Breast epithelium (tissue), 4 donors: ENCODE data around the gene BMX. TPM values are rescaled to one million over a fixed set of nuclear protein-coding genes. Genes with fewer than 3 reads are reported as not detected.

ENCODE experiments used
- DNase-seq, 2 donors: peaks; one replicate each; pipeline ENCODE4 v3.0.0-alpha.2; 2019; ENCODE audit warnings: low spot score in 2 of 2
- H3K27ac ChIP-seq, 2 donors: fragments of 200-600 bp; sonication (generic) in 1 of 2; one replicate each; pipeline ENCODE4 v1.5.1; 2016 to 2019; ENCODE audit warnings: mild to moderate bottlenecking in 1 of 2
- H3K27me3 ChIP-seq, 2 donors: fragments of 200-600 bp; sonication (generic) in 1 of 2; one replicate each; pipeline versions ENCODE4 v1.5.1 to v1.6.0; 2017 to 2019; ENCODE audit warnings: control low read depth in 1 of 2, mild to moderate bottlenecking in 1 of 2
- H3K36me3 ChIP-seq: fragments of 200-600 bp; one replicate; pipeline ENCODE4 v1.5.1; 2019
- H3K4me1 ChIP-seq, 2 donors: fragments of 200-600 bp; sonication (generic); one replicate each; pipeline ENCODE4 v1.5.1; 2016 to 2019; ENCODE audit warnings: control low read depth in 1 of 2
- H3K4me3 ChIP-seq, 3 donors: fragments of 200-600 bp; sonication (generic); 1 replicate in 2 of 3; 2 replicates in 1 of 3; pipeline ENCODE4 v1.5.1; 2016 to 2019; ENCODE audit warnings: mild to moderate bottlenecking in 3 of 3, moderate library complexity in 2 of 3
- H3K9me3 ChIP-seq, 2 donors: fragments of 200-600 bp; sonication (generic) in 1 of 2; one replicate each; pipeline ENCODE4 v1.5.1; 2016 to 2019; ENCODE audit warnings: control low read depth in 1 of 2
- CTCF ChIP-seq, 3 donors: fragments of 450-650 bp; IDR thresholded peaks; one replicate each; pipeline ENCODE4 v1.5.1; 2016 to 2017; ENCODE audit warnings: antibody characterized with exemption in 3 of 3, mild to moderate bottlenecking in 3 of 3, moderate library complexity in 3 of 3
- POLR2A ChIP-seq: fragments of 450-650 bp; IDR thresholded peaks from one replicate; pipeline ENCODE4 v1.6.1; 2016; ENCODE audit warnings: antibody characterized with exemption, mild to moderate bottlenecking, moderate library complexity
- POLR2AphosphoS5 ChIP-seq, 3 donors: sonication (generic); formaldehyde crosslinking; IDR thresholded peaks; one replicate each; pipeline ENCODE4 v1.6.1; 2017; ENCODE audit warnings: antibody characterized with exemption in 3 of 3
- intact Hi-C: fragments of 100-400 bp; cut with DNase I; formaldehyde crosslinking; loops from one replicate; pipeline ENCODE4 v1.15.1; 2023; ENCODE audit warnings: low total_unique reads
- total RNA-seq, 3 donors: library from RNA; depleted of rRNA; stranded (reverse); fragments of >200 nt; gene quantifications; one replicate each; pipeline ENCODE4 v1.1.0, GENCODE V29; 2016

The BMX gene
- total RNA-seq, 3 donors from 2014 or later = 2.3 to 4.2 (median 3.9) TPM

GRCh38 chrX:15495801-15496200, 4.8 kb upstream of the BMX start:
- H3K9me3 ChIP-seq = no peaks in the 10 kb centered on the region
- H3K27me3 ChIP-seq = peaks cover 0 to 34% of the 10 kb centered on the region in 2 donors
- no peak for TF ChIP-seq POLR2AphosphoS5 (IDR thresholded peaks at IDR 0.05)
- TF ChIP-seq POLR2A = no peak
- no peak for TF ChIP-seq CTCF (IDR thresholded peaks at IDR 0.05)
- no peaks in the 10 kb centered on the region for H3K36me3 ChIP-seq
- H3K27ac ChIP-seq = no peak overlapping the region
- no peak for DNase-seq
- H3K4me3 ChIP-seq = no peak overlapping the region
- intact Hi-C loops = no loop called here
- H3K4me1 ChIP-seq = no peaks in the 10 kb centered on the region

DNA sequence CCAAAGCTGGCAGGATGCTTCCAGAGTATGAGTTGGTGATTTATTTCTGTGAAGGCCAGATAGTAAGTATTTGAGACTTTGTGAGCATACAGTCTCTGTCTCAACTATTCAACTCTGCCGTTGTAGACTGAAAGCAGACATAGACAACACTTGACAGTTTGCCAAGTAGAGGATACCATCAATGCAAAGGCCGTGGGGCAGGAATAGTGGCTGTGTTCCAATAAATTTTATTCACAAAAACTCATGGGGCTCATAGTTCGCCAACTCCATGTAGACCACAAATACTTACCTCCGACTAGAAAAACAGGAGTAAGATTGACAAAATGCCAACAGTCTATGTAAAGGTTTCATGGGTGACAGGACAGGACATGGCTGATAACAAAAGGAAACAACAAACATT, 3.8 kb upstream of the BMX start:
- TF ChIP-seq POLR2A (no peak), CTCF (IDR thresholded peaks at IDR 0.05) (no peak), POLR2AphosphoS5 (IDR thresholded peaks at IDR 0.05) (no peak)
- Histone ChIP-seq H3K27ac (no peak overlapping the region), H3K36me3 (no peaks in the 10 kb centered on the region), H3K9me3 (no peaks in the 10 kb centered on the region), H3K4me3 (no peak overlapping the region), H3K27me3 (peaks cover 0 to 34% of the 10 kb centered on the region in 2 donors), H3K4me1 (no peaks in the 10 kb centered on the region)
- no peak for DNase-seq
- intact Hi-C loops = no loop called here

DNA sequence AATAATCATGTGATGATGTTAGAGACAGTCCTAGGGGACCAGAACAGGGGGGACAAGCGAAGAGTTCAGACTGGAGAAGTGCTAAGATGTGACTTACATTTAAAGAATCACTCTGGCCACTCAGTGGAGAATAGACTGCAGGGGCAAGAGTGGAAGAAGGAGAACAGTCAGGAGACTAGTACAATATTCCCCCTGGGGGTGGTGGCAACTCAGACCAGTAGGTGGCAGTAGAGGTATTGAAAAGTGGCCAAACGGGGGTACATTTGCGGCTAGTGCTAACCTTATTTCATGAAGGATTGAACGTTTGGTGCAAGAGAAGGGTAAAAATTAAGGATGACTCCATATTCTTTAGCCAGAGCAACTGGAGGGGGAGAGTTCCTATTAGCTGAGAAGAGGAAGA, 2.7 kb upstream of the BMX start:
- DNase-seq = no peak
- intact Hi-C loops = no loop called here

DNA sequence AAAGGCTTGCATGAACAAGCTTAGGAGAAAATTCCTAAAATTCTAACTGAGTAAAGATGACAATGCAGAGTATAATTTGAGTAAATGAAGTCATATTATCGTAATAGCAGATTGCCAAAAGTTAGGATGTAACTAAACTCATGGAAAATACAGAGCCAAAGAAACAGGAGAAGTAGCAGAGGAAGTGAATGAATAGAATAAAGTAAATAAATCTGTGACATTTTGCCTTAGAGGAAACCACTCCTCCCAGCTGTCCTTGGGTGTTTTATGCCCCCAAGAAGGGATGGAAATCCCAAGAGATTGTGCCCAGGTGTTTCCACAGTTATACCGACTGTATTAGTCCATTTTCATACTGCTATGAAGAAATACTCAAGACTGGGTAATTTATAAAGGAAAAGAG, 1.9 kb upstream of the BMX start:
- Histone ChIP-seq H3K4me1 (no peaks in the 10 kb centered on the region), H3K36me3 (no peaks in the 10 kb centered on the region), H3K27me3 (peaks cover 0 to 43% of the 10 kb centered on the region in 2 donors), H3K4me3 (no peak overlapping the region), H3K9me3 (no peaks in the 10 kb centered on the region), H3K27ac (peak overlapping the region in 1 of 2 donors; percentile 22)
- DNase-seq = no peak
- TF ChIP-seq POLR2A = no peak
- TF ChIP-seq CTCF (IDR thresholded peaks at IDR 0.05) = no peak
- no peak for TF ChIP-seq POLR2AphosphoS5 (IDR thresholded peaks at IDR 0.05)
- intact Hi-C loops = no loop called here

More for the DNA sequence above, 2.7 kb upstream of the BMX start:
- TF ChIP-seq POLR2AphosphoS5 (IDR thresholded peaks at IDR 0.05) (no peak), CTCF (IDR thresholded peaks at IDR 0.05) (peak in 1 of 3 donors; percentile 41)
- Histone ChIP-seq H3K9me3 (no peaks in the 10 kb centered on the region), H3K4me1 (no peaks in the 10 kb centered on the region), H3K27ac (no peak overlapping the region), H3K4me3 (no peak overlapping the region), H3K36me3 (no peaks in the 10 kb centered on the region), H3K27me3 (peaks cover 0 to 43% of the 10 kb centered on the region in 2 donors)

GRCh38 chrX:15499976-15500375, 631 bp upstream of the BMX start:
- Histone ChIP-seq H3K27me3 (peaks cover 0 to 37% of the 10 kb centered on the region in 2 donors), H3K36me3 (no peaks in the 10 kb centered on the region), H3K27ac (no peak overlapping the region), H3K4me3 (no peak overlapping the region), H3K4me1 (no peaks in the 10 kb centered on the region), H3K9me3 (no peaks in the 10 kb centered on the region)
- DNase-seq = no peak
- intact Hi-C loops = loop anchor here (5.0 kb wide), 1 partner anchor 1628 kb away; no protein-coding TSS in a partner anchor
- TF ChIP-seq POLR2AphosphoS5 (IDR thresholded peaks at IDR 0.05) (no peak), CTCF (IDR thresholded peaks at IDR 0.05) (no peak), POLR2A (no peak)
